Middle frontal gyrus (tissue), 1 donor: Measurements from ENCODE around the gene AFAP1L1.

ENCODE experiments used
- DNase-seq: peaks from one replicate; pipeline ENCODE4 v3.0.0-alpha.2; 2015; ENCODE audit warnings: low spot score; ENCODE audit errors: extremely low spot score

The AFAP1L1 gene

GRCh38 chr5:149345147-149345891 lies 73.7 kb downstream of the AFAP1L1 start, which contains the start of gene GRPEL2:
GRPEL2 (plus strand) TSS chr5:149345499; CDS start chr5:149345540, 41 bp downstream.
- peak; percentile 95 for DNase-seq

GRCh38 chr5:149345892-149346222 lies 74.2 kb downstream of the AFAP1L1 start:
- no peak for DNase-seq

GRCh38 chr5:149348518-149348917 lies 76.9 kb downstream of the AFAP1L1 start:
- no peak for DNase-seq

GRCh38 chr5:149349382-149349781 lies 77.7 kb downstream of the AFAP1L1 start:
- no peak for DNase-seq

GRCh38 chr5:149352169-149352568 lies 80.5 kb downstream of the AFAP1L1 start:
- no peak for DNase-seq

- no peak for DNase-seq
Measured at GRCh38 chr5:149353911-149354310, 82.3 kb downstream of the AFAP1L1 start.

GRCh38 chr5:149355688-149356087 lies 84.0 kb downstream of the AFAP1L1 start:
- DNase-seq, result no peak

GRCh38 chr5:149356391-149356790 lies 84.7 kb downstream of the AFAP1L1 start:
- no peak for DNase-seq

GRCh38 chr5:149357370-149358293 lies 86.0 kb downstream of the AFAP1L1 start, which contains the start of gene PCYOX1L:
PCYOX1L (plus strand) TSS chr5:149358046; CDS start chr5:149358069, 23 bp downstream.
- peak; percentile 95 for DNase-seq

GRCh38 chr5:149358294-149358651 lies 86.6 kb downstream of the AFAP1L1 start:
- DNase-seq, result no peak

- DNase-seq, result no peak
Measured at GRCh38 chr5:149358868-149359495, 87.3 kb downstream of the AFAP1L1 start.

- DNase-seq, result no peak
Measured at GRCh38 chr5:149360272-149360671, 88.6 kb downstream of the AFAP1L1 start.

GRCh38 chr5:149362541-149362940 lies 90.9 kb downstream of the AFAP1L1 start:
- DNase-seq, result no peak

GRCh38 chr5:149363358-149363757 lies 91.7 kb downstream of the AFAP1L1 start:
- no peak for DNase-seq

- DNase-seq, result no peak
Measured at GRCh38 chr5:149363936-149364335, 92.3 kb downstream of the AFAP1L1 start.

GRCh38 chr5:149364719-149365118 lies 93.1 kb downstream of the AFAP1L1 start:
- no peak for DNase-seq

- no peak for DNase-seq
Measured at GRCh38 chr5:149365418-149365817, 93.8 kb downstream of the AFAP1L1 start.

GRCh38 chr5:149366169-149366729 lies 94.6 kb downstream of the AFAP1L1 start:
- no peak for DNase-seq

GRCh38 chr5:149367249-149367971 lies 95.8 kb downstream of the AFAP1L1 start:
- DNase-seq, result no peak

- no peak for DNase-seq
Measured at GRCh38 chr5:149367972-149368645, 96.5 kb downstream of the AFAP1L1 start.
